ENCODE results near the gene TCEANC. TPM values are rescaled to one million over a fixed set of nuclear protein-coding genes. Genes with fewer than 3 reads are reported as not detected.

Gene TCEANC
- total and polyA plus RNA-seq, 2 of the 4 experiments (the other 2 are of a cell fraction), result 0.99 to 2.5 TPM

Other genes with a start within 250 kb of the TCEANC start
- gene EGFL6, start 83.5 kb upstream of the TCEANC start, total RNA-seq (2012; rRNA removed), result not detected in 2 replicates
- not detected in 2 replicates for gene EGFL6, start 83.5 kb upstream of the TCEANC start, polyA plus RNA-seq (2012; rRNA removed)
- gene RAB9A, start 36.0 kb downstream of the TCEANC start, total RNA-seq (2012; rRNA removed), result 15.8 and 26.7 TPM in 2 replicates
- gene RAB9A, start 36.0 kb downstream of the TCEANC start, polyA plus RNA-seq (2012; rRNA removed), result 15.6 and 22.3 TPM in 2 replicates
- 13.8 and 19.2 TPM in 2 replicates for gene TRAPPC2, start 81.5 kb downstream of the TCEANC start, total RNA-seq (2012; rRNA removed)
- gene TRAPPC2, start 81.5 kb downstream of the TCEANC start, polyA plus RNA-seq (2012; rRNA removed), result 6.7 and 11.3 TPM in 2 replicates
- 8.4 and 10.6 TPM in 2 replicates for gene OFD1, start 81.6 kb downstream of the TCEANC start, total RNA-seq (2012; rRNA removed)
- gene OFD1, start 81.6 kb downstream of the TCEANC start, polyA plus RNA-seq (2012; rRNA removed), result 7.7 and 8.6 TPM in 2 replicates
- 4.2 and 5.9 TPM in 2 replicates for gene GPM6B, start 164.0 kb downstream of the TCEANC start, total RNA-seq (2012; rRNA removed)
- gene GPM6B, start 164.0 kb downstream of the TCEANC start, polyA plus RNA-seq (2012; rRNA removed), result 3.4 and 4.2 TPM in 2 replicates